HG03135 (cell line): ENCODE measurements around the gene CHD6.

Experiments used
- ATAC-seq: cut with Tn5 transposase; IDR thresholded peaks from one replicate; pipeline ENCODE4 v1.9.1; 2021; ENCODE audit warnings: mild to moderate bottlenecking, moderate library complexity; ENCODE audit not compliant: unreplicated experiment

The CHD6 gene

DNA sequence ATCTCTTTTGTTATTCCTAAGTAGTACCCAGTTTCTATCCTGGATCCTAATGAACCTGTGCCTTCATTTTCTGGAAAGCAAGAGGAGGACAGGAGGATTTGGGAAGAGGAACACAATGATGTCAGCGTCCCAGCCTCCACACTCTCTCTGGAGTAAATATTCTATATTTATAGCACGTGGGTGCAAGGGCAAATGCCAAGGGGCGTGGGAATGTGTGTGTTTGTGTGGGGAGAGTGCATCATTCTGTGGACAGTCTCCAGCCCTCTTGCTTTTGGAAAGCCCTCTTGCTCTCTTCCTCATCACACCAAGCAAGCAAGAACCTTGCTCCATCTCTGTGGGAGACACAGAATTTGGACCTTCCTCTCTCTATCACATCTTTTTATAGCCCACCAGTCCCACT, 148.3 kb downstream of the CHD6 start:
- ATAC-seq, result no peak

DNA sequence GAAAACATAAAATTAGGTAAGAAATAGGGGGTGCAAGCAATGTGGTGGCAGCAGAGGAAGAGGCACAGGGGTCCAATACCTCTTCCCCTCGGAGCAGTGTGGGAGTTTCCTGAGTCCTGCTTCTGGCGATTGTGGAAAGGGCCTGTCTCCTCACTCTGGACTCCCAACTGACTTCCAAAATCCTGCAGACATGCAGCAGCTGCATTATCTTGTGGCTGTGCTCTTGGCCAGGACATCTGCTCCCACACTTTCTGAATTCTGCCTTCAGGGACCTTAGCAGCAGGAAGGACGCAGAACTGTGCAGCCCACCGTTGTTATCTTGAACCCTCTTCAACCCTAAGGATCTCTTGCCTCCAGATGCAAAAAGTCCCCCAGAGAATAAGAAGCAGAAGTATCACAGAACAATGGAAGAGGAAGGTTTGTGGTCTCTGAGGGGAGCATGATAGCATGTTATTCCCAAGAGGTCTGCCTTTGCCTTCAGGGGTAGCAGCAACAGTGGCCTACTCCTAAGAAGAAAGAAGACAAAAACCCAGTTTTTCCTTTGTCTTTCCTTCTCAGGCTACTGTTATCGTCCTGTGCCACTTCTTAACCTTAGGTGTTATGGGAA, 149.1 kb downstream of the CHD6 start:
- no peak for ATAC-seq

DNA sequence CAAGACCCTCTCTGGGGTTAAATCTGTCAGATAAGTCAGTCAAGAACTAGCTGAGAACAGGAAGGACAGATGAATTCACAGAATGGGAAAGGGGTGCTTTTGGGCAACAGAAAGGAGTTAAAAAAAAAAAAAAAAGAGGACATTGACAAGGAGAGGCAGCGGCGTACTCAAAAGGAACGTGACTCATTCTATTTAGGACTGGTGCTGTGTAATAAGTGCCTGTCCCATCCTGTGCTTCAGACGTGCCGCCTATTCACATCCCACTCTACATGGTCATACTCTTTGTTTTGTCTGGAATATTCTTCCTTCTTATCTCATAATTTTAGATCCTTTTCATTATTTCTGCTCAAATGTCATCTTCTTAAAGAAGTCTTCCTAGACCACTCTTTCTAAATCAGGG, 150.5 kb downstream of the CHD6 start:
- no peak for ATAC-seq

DNA sequence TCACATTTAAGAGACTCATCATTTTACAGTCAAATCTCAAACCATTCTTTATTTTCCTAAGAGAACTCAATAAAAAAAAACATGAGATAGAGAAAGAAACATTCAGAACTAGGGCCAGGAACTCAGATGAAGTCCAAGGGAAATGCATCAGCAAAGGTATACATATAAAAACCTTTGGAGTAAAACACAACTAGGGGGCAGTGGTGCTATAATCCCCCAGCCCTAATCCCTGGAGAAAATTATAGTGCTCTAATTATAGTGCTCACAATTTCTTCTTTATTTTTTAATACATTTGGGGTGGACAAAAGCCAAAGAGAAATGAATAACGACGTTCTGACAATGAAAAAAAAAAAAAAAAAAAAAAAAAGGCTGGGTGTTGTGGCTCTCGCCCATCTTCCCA, 151.0 kb downstream of the CHD6 start:
- ATAC-seq, result no peak

DNA sequence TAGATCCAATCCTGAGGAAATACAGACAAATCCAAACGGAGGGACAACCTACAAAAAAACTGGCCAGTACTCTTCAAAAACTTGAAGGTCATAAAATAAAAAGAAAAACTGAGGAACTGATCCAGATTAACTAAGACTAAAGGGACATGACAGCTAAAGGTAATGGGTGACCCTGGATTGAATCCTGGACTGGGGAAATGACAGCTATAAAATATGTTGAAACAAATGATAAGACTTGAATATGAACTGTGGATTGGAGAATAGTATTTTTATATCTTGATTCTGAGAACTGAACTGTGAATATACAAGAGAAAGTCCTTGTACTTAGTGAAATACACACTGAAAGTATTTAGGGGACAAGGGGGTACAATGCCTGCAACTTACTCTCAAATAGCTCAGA, 154.6 kb downstream of the CHD6 start:
- no peak for ATAC-seq

DNA sequence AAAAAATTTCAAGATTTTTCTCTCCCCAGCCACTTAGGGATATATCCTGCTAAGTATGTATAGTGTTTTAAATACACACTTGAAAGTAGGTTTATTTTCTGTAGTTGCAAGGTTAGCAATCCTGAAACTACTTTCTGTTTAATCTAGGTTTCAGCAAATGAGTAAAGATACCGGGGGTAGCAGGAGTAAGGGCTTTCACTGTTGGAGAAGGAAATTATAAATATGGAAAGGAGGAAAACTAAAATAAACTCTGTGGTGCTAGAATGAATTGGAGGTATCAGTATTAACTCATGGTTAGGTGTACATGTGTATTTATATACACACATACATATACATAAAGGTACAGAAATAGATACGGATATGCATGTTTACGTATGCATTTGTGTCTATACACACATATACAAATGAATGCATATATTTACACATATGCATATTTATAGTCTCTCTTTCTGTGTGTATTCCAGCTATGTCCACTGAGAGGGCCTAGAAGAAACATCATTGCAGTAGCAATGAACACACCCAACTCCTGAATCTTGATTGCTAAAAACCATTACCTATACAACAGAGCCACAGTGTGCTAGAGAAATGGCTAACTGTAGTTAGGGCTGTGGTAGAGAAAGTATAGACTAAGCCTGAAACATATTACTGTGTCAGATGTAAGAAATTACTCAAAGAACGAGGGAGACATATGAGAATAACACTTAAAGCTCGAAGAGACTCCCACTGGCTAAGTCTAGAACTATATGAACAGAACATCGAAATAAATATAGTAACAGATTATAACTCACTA, 155.6 kb downstream of the CHD6 start:
- ATAC-seq, result no peak

DNA sequence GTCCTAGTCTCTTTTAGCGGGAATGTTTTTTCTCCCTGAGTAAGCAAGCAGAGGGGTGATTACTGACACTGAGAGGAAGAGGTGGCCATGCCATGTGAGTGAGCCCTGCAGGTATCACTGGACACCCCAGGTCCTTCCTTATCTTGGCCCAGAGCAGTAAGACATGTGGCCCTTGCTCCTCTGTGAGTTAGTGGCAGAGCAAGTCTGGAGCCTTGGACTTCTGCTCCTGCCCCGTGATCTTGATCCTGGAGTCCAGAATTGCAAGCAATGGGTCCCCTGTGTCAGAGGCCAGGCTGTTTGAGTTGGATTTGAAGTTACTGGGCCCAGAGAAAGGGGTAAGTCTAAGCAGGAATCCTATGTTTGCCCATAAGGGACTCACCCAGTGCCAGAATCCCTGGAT, 159.4 kb downstream of the CHD6 start:
- no peak for ATAC-seq

DNA sequence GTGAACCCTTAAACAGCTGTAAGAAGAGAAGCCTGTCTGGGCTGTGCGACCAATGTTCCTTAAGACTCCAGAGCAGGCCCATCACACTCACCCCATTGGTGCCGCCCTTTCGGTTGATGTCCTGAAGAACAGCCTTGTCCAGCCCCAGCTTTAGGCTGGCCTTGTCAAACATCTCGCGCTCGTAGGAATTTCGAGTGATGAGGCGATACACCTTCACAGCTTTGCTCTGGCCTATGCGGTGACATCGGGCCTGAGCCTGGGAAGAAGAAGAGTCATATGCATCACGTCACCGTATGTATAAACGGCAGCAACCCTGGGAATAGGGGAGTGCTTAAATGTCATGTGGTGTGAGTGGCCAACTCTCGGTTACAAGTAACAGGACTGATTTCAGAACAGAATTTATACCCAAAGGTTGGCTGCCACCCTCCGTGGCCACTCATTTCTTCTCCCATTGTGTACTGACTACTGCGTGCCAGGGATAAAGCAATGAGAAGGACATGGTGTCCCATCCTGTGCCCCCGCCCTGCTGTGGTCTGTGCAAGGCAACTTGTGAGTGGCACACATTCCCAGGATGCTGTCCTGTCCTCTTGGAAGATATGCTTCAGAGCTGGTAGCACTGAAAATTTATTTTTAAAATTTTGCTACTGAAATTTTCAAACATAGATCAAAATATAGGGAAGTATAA, 160.9 kb downstream of the CHD6 start:
- no peak for ATAC-seq

DNA sequence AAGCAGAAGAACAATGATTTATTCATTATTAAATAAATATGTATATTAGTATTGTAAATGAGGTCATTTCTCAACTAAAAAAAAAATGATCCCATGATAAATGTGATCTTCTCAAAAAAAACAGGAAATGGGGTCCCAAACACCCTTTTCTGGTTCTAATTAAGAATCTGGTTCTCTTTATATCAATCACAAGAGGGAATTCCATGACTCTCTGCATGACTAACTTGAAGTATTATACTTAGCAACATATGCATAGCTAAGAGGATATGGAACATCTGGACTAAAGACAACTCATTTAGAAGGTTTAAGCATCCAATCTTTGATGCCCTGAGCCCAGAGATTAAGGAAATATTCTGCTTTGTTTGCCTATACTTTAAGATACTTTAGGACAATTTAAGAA, 161.8 kb downstream of the CHD6 start:
- ATAC-seq, result no peak

DNA sequence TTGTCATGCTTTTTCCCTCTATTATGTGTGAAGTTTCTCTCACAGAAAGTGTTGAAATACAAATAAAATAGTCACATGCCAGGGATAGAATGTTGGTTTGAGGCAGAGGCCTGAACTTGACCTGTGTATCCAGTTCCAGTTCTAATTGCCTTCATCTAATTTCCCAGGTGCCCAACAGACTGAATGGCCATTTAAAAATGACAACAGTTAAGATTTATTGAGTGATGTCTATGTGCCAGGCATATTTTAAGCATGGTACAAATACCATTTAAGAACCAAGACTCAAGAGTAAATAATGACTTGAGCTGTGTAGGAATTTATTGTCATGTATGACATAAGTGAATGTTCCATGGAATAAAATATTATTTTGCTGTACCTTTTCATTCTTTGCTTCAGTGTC, 163.9 kb downstream of the CHD6 start:
- ATAC-seq, result no peak

DNA sequence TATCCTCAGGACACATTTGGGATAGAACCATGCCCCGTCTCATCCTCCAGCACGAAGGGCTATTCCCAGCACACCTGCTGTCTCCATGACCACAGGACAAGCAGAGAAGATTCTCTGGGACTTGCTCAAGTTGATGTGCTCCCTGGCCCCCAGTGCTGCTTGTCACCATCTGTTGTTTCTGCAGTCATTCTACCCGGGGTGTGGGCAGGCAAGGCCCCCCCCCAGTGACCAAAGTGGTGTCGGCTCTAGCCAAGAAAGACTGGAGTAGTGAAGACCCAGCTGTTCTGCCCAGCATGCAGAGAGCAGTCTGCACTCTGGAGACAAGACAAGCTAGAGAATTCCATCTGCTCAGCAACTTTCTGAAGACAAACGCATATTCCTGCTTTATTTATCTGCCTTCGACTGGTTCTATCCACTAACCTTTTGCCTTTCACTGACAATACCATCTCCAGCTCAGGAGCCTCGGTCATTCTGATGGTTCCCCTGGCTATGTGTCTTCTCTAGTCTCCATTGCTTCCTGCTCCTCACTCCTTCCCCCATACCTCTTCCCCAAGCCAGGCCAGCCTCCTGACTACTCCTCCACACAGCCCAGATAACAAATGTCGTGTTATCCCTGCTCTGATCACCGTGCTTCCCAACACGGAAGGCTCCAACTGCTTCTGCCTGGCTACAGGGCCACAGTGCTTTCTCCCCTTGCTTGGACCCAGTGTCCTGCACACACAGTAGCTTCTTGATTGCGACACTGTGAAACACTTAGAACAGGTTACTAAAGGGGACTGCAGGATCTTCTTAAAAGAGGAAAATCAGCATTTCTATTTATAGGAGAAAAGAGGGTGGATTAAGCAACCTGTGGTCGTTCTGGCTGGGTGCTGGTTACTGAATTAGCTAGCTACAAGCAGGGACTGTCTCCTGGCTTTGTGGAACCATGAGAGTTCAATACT, 164.9 kb downstream of the CHD6 start:
- ATAC-seq, result no peak

DNA sequence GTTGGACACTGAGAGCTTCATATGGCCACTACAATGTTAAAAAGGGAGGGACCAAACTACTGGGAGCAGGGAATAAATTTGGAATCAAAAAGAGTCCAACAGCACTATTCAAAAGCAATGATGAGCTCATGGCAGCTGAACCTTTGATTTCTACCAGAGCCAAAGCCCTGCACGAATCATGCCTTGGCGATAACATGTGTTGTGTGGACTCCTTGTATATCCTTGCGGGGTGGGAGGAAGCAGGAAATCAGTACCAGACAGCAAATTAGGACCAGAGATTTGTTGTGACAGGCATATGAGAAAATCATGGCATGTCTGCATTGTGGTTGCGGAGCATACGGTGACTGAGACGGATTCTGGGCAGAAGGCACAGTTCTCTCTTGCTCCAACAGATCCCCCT, 166.0 kb downstream of the CHD6 start:
- ATAC-seq, result no peak

DNA sequence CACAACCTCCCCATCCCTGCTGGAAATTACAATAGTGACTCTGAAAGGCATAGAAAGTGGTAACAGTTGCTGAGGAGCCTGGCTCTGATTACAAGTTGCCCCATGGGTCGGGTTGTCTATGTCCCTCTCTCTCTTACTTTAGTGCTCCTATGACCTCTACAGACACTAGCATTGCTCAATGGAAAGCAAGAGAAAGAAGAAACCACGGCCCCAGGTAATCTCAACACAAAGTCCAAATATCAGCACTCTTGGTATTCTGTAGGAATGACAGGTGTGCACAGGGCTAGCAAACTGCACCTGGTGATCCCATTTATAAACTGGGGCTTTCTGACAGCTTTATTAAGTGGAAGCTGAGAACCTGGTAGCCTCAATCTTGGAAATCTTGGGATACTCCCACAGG, 171.2 kb downstream of the CHD6 start:
- no peak for ATAC-seq

DNA sequence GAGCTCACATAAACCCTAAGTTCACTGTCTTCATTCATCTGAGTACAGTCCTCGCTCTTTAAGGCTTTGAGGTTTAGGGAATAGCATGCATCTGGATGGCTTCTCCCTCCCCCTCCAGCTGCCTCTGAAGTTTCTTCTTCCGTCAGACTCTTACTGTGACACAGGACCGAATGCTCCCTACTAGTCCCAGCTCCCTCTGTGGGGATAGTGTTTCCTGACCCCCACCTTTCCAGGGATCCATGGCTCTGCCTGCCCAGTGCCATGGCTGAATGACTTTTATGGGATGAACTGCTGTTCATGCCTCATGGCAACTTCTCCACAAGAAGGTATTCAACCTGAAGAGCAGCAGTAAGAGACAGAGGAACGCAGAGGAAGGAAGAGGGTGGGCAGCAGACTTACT, 171.7 kb downstream of the CHD6 start:
- no peak for ATAC-seq

DNA sequence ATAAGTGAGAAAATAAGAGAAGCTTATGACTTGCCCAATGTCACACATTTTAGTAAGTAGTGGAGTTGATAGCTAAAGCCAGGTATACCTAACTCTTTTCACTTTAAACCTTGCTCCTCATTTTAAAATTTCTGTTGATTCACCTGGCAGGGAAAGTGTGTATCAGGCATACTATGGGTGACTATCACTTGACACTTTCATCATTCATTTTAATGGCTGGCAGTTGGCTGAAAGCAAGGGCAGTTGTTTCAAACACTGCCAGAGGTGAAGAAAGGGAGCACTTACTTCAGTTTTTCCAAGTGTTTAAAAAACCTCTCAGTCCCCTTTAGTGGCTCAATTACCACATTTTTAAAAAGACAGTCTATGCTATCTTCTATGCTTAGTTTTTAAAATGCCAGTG, 173.4 kb downstream of the CHD6 start:
- no peak for ATAC-seq

DNA sequence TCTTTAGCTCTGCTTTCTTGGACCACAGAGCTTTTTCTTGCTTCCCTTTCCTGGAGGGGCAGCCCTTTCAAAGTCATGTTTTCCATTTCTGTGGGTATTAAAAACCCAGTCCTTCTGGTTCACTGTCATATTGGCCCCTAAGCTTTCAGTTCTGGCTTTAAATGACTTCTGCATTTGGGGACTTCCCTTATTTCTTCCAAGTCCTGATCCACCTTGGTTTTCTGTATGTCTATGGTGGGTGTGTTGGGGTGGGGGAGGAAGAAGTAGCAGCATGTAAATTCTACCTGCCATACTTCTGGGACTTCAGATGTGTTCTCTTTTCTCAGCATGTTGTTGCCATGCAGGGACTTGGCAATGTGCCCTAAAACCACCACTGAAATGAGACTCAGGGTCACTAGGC, 174.5 kb downstream of the CHD6 start:
- ATAC-seq, result no peak

DNA sequence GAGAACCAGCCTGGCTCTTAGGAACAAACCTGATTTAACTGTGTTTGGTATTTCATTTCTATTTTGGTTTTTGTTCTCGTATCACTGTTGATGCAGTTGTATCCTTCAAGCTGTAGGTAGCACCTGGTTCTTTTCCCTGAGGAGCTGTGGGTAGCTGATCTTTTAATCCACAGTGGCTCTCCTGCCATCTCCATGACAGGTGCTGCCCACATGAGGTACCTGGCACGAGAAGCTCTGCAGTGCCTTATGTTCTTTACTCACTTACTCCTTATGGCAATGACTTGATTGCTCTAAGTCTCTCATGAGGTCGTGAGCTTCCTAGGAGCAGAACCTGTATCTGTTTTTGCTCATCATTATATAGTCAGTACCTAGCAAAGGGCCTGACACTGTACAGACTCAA, 177.3 kb downstream of the CHD6 start:
- no peak for ATAC-seq

DNA sequence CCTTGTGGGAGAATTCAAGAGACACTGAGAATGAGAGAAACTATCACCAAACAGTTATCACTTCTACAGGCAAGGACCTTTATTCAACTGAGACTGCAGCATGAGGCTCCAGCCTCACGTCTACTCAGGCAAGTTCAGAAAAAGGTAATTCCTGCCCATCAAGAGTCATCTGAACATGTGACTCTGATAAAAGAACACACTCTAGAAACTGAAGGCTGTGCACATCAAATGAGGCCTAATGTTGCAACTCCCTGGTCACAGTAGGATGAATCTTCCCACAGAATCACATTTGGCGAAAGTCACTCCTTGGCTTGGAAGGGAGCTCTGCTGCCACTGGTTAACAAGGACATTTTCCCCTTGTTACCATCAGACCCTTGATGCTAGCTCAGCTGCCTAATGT, 180.3 kb downstream of the CHD6 start:
- no peak for ATAC-seq

DNA sequence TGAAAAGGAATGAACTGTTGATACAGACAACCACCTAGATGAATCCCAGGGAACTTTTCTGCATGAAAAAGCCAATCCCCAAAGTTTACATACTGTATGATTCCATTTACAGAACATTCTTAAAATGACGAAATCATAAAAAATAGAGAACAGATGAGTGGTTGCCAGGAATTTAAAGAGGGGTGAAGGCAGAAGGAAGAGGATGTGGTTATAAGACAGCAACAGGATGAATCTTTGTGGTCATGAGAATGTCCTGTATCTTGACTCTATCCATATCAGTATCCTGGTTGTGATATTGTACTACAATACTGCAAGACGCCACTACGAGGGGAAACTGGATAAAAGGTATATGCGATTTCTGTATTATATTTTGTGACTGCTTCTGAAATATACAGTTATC, 181.5 kb downstream of the CHD6 start:
- ATAC-seq, result no peak

DNA sequence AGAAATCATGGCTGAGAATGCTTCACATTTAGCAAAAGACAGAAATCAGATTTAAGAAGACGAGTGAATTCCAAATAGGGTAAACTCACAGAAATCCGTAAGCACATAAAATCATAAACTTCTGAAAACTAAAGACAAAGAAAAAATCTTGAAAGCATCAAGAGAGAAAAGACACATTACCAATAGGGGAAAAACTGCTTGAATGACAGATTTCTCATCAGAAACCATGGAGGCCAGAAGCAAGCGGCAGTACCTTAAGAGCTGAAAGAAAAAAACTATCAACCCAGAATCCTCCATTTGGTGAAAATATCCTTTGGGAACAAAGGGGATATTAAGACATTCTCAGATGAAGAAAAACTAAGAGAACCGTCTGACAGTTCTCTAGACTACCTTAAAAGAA, 185.0 kb downstream of the CHD6 start:
- no peak for ATAC-seq

DNA sequence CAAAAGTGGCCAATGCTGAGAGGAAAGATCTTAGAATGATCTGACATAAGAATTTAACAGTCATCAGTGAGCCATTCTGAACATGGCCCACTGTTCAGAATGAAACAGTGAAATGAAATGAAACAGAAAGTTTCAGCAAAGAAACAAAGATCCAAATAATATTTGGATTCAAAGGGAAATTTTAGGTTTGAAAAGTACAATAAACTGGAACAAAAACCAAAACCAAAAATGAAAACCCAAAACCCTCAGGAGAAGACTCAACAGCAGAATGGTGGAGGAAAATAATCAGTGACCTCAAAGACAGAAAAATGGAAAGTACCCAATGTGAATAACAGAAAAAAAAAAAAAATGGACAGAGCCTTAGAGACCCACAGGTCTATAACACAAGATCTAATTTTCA, 185.4 kb downstream of the CHD6 start:
- no peak for ATAC-seq
